Measurements from ENCODE around the gene CAPN7.
A peak's percentile ranks its signal among the peaks of the same experiment; 100 is the strongest.
"Not testable (repeated sequence)": the region's sequence is repeated elsewhere in the genome, so short reads cannot be mapped to it uniquely, and the experiment has no call there.

Gene CAPN7

GRCh38 chr3:15165061-15165460 is 41.0 kb upstream of the CAPN7 start:
- no peak overlapping the region for H3K4me3 ChIP-seq (ENCODE audit: low read length)
- DNase-seq (ENCODE audit: low read depth), result no peak
- TF ChIP-seq CTCF (IDR thresholded peaks at IDR 0.05; ENCODE audit: insufficient read depth, low read depth, low read length, missing control alignments), result no peak

GRCh38 chr3:15166391-15166790 is 39.7 kb upstream of the CAPN7 start:
- not testable (repeated sequence) for H3K4me3 ChIP-seq (ENCODE audit: low read length); DNase-seq (ENCODE audit: low read depth)

GRCh38 chr3:15171096-15171495 is 35.0 kb upstream of the CAPN7 start:
- no peak overlapping the region for H3K4me3 ChIP-seq (ENCODE audit: low read length)
- DNase-seq (ENCODE audit: low read depth), result peak; percentile 26
- TF ChIP-seq CTCF (IDR thresholded peaks at IDR 0.05; ENCODE audit: insufficient read depth, low read depth, low read length, missing control alignments), result no peak

GRCh38 chr3:15172806-15173205 is 33.2 kb upstream of the CAPN7 start:
- no peak for TF ChIP-seq CTCF (IDR thresholded peaks at IDR 0.05; ENCODE audit: insufficient read depth, low read depth, low read length, missing control alignments)
- DNase-seq (ENCODE audit: low read depth), result peak; percentile 73
- no peak overlapping the region for H3K4me3 ChIP-seq (ENCODE audit: low read length)

GRCh38 chr3:15174953-15175352 is 31.1 kb upstream of the CAPN7 start:
- no peak overlapping the region for H3K4me3 ChIP-seq (ENCODE audit: low read length)
- no peak for DNase-seq (ENCODE audit: low read depth)
- TF ChIP-seq CTCF (IDR thresholded peaks at IDR 0.05; ENCODE audit: insufficient read depth, low read depth, low read length, missing control alignments), result no peak

GRCh38 chr3:15175605-15176004 is 30.4 kb upstream of the CAPN7 start:
- DNase-seq (ENCODE audit: low read depth), result no peak
- TF ChIP-seq CTCF (IDR thresholded peaks at IDR 0.05; ENCODE audit: insufficient read depth, low read depth, low read length, missing control alignments), result no peak

GRCh38 chr3:15180042-15180611 is 25.9 kb upstream of the CAPN7 start:
- no peak for DNase-seq (ENCODE audit: low read depth)
- no peak for TF ChIP-seq CTCF (IDR thresholded peaks at IDR 0.05; ENCODE audit: insufficient read depth, low read depth, low read length, missing control alignments)
- H3K4me3 ChIP-seq (ENCODE audit: low read length), result no peak overlapping the region

More at GRCh38 chr3:15175605-15176004, 30.4 kb upstream of the CAPN7 start:
- H3K4me3 ChIP-seq (ENCODE audit: low read length), result no peak overlapping the region

Measured in epithelial cell of esophagus (primary cell).